Right atrium auricular region (tissue), 2 donors: ENCODE measurements around the gene HEXA. TPM values are rescaled to one million over a fixed set of nuclear protein-coding genes. Genes with fewer than 3 reads are reported as not detected.

Experiments used
- DNase-seq: peaks from one replicate; pipeline ENCODE4 v3.0.0-alpha.2; 2019; ENCODE audit warnings: low spot score
- H3K27ac ChIP-seq, 2 donors: fragments of 200-600 bp; sonication (generic); 1 replicate in 1 of 2; 2 replicates in 1 of 2; pipeline ENCODE4 v1.5.1; 2016 to 2019
- H3K27me3 ChIP-seq, 2 donors: fragments of 200-600 bp; sonication (generic); one replicate each; pipeline versions ENCODE4 v1.5.1 to v1.6.0; 2017 to 2019
- H3K36me3 ChIP-seq: fragments of 200-600 bp; sonication (generic); one replicate; pipeline ENCODE4 v1.5.1; 2016
- H3K4me1 ChIP-seq, 2 donors: fragments of 200-600 bp; sonication (generic); one replicate each; pipeline versions ENCODE4 v1.5.1 to v1.6.0; 2017 to 2019
- H3K4me3 ChIP-seq, 2 donors: fragments of 200-600 bp; sonication (generic); 1 replicate in 1 of 2; 2 replicates in 1 of 2; pipeline ENCODE4 v1.5.1; 2017 to 2019; ENCODE audit warnings: mild to moderate bottlenecking in 1 of 2, moderate library complexity in 1 of 2
- H3K9me3 ChIP-seq, 2 donors: fragments of 200-600 bp; sonication (generic); one replicate each; pipeline ENCODE4 v1.5.1; 2019
- CTCF ChIP-seq, 2 donors: fragments of 200-600 bp; sonication (generic); IDR thresholded peaks; one replicate each; pipeline ENCODE4 v1.5.1; 2019; ENCODE audit warnings: antibody characterized with exemption in 2 of 2
- total RNA-seq, 2 donors: library from RNA; depleted of rRNA; stranded (reverse); fragments of >200 nt; gene quantifications; one replicate each; pipeline ENCODE4 v1.1.0, GENCODE V29; 2016

Gene HEXA
- total RNA-seq, 2 donors from 2014 or later: 50.4 to 64.3 TPM

DNA sequence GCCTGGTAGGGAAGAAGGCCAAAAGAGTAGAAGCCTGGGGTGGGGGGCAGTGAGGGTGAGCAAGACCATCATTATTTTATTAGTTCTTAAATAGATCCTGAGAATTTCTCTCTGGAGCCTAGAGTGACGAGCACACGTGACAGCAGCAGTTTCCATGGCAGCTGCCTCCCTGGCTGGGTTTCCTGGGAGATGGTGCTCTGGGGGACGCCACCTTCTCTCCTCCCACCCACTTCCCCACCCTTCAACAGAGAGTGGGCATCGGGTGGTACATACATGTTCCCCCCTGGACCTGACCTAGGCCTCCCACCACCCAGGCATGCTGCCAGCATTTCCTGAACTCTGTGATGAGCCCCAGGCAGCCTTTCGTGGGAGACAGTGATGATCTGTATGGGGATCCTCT lies 68.8 kb downstream of the HEXA start:
- Histone ChIP-seq H3K27ac (no peak overlapping the region), H3K4me3 (no peak overlapping the region), H3K27me3 (no peaks in the 10 kb centered on the region), H3K4me1 (no peaks in the 10 kb centered on the region), H3K36me3 (no peaks in the 10 kb centered on the region), H3K9me3 (no peaks in the 10 kb centered on the region)
- no peak for TF ChIP-seq CTCF (IDR thresholded peaks at IDR 0.05)
- DNase-seq: no peak

DNA sequence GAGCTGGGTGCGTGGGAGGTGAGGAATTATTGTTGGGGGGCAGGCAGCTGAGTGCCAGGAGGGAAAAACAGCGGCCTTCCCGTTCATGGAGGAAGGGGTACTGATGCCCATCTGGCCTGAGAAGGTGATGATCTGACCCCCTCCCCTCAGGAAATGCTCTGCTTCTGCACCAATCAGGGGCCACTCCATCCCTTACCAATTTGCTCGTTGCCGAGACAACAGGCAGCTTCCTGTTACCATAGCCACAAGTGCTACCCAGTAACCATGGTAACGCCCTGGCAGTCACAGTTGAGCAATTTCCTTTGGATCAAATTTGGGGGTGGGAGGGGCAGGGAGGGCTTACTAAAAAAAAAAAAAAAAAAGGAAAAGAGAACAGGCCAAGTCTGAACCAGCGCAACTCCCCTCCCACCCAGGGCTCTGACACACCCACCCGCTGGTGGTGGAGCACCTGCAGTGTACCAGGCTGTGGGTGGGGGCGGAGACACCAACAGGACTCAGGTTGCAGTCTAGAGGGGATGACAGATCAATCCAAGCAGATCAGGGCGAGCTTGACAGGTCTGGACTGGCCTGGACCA lies 69.5 kb downstream of the HEXA start:
- H3K4me1 ChIP-seq: no peaks in the 10 kb centered on the region
- TF ChIP-seq CTCF (IDR thresholded peaks at IDR 0.05): no peak
- no peak for DNase-seq

GRCh38 chr15:72304596-72304995 lies 71.2 kb downstream of the HEXA start:
- no peak for DNase-seq
- Histone ChIP-seq H3K4me1 (no peaks in the 10 kb centered on the region), H3K27ac (no peak overlapping the region), H3K9me3 (no peaks in the 10 kb centered on the region), H3K36me3 (no peaks in the 10 kb centered on the region), H3K27me3 (no peaks in the 10 kb centered on the region), H3K4me3 (no peak overlapping the region)
- no peak for TF ChIP-seq CTCF (IDR thresholded peaks at IDR 0.05)

More for the DNA sequence above, 69.5 kb downstream of the HEXA start:
- Histone ChIP-seq H3K27me3 (no peaks in the 10 kb centered on the region), H3K9me3 (no peaks in the 10 kb centered on the region), H3K4me3 (no peak overlapping the region), H3K27ac (no peak overlapping the region), H3K36me3 (no peaks in the 10 kb centered on the region)

GRCh38 chr15:72302955-72303354 lies 72.9 kb downstream of the HEXA start:
- Histone ChIP-seq H3K4me3 (no peak overlapping the region), H3K4me1 (no peaks in the 10 kb centered on the region), H3K27ac (no peak overlapping the region), H3K9me3 (no peaks in the 10 kb centered on the region), H3K36me3 (no peaks in the 10 kb centered on the region), H3K27me3 (no peaks in the 10 kb centered on the region)
- no peak for TF ChIP-seq CTCF (IDR thresholded peaks at IDR 0.05)
- no peak for DNase-seq

Other genes with a start within 250 kb of the HEXA start
- gene GRAMD2A, start 178.2 kb downstream of the HEXA start, total RNA-seq: under 1 TPM in 1 of 2 donors, not detected in 1; 0.83 TPM
- 100 to 1,000 TPM; 538 to 934 TPM for gene PKM, start 144.8 kb downstream of the HEXA start, total RNA-seq
- 10 to 100 TPM; 29.9 to 44.1 TPM for gene PARP6, start 103.5 kb downstream of the HEXA start, total RNA-seq
- gene CELF6, start 55.9 kb downstream of the HEXA start, total RNA-seq: under 1 TPM; 0.28 to 0.74 TPM
- not detected for gene TMEM202, start 22.3 kb upstream of the HEXA start, total RNA-seq
- 10 to 100 TPM; 40.7 to 41.5 TPM for gene ARIH1, start 98.3 kb upstream of the HEXA start, total RNA-seq